NCI-H460 (cell line): ENCODE data around the gene UTP3. TPM values are rescaled to one million over a fixed set of nuclear protein-coding genes. Genes with fewer than 3 reads are reported as not detected.
"Not testable (repeated sequence)": the region's sequence is repeated elsewhere in the genome, so short reads cannot be mapped to it uniquely, and the experiment has no call there.

Source experiments
- DNase-seq: peaks from one replicate; pipeline ENCODE4 v3.0.0-alpha.2; 2016; ENCODE audit warnings: low read depth; ENCODE audit errors: extremely low read depth
- total RNA-seq: library from RNA; depleted of rRNA; stranded (reverse); fragments of >200 nt; shearing (Covaris generic); gene quantifications from 2 replicates; pipeline ENCODE4 v1.2.3, GENCODE V29; 2014

UTP3 gene
- total RNA-seq, 1 experiment from 2014 or later: 14.8 TPM

DNA sequence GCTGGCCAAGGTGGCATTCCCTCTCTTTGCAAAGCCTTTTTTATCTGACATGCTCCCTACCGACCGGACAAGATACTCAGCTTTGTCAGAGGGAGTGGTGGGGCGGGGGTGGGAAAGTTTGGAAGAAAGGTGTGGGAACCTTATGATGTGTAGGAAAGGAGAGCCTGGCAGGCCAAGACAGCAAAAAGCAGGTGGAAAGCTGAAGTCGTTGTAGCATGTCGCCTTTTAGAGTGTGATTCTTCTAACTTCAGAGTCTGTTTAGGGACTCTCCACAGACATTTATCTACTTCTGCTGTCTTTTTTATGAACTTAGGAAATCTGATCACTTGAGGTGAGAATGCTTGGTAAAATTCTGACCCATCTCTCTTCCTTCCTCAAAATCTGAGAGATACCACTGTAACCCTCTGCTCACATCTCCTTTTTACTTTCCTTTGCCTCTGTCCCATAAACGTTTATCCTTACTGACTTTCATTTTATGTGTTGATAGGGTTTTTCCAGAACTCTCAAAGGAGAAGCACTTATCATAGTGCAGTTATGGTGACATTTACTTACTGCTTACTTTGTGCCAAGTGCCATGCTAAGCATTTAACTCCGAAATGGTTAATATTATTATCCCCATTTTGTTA is 25.2 kb downstream of the UTP3 start:
- no peak for DNase-seq

DNA sequence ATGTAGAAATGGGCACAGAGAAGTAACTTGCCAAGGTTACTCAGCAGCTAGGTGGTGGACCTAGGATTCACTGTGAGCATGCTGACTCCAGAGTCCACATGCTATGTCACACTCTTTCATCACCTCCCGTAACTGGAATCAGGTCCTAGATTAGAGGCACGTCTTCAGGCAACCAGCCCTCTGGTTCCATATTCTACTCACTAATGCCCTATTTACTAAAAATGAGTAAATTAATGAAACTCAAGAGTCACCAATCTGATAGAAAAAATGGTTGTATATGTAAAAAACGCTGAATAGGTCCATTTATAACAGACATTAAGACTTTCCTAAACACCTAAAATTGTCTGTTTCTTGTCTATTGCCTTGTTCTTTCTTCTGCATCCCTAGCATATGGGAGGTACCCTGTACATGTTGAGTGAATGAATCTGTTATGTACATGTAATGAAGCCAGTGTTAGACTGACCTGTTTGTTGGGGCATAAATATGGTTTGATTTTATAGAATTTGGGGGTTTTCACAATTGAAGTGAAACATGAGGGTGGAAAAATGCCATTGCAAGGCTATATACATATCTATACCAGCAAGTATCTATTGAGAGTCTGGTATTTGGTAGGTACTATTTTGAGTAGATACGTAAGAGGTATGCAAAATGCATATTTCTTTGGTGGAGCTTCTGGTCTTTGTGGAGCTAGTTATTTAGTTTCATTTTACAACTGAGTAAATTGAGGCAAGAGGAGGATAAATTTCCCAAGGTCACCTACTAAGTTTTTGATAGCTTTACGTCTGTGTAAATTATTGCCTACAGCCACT is 26.0 kb downstream of the UTP3 start:
- DNase-seq: no peak

DNA sequence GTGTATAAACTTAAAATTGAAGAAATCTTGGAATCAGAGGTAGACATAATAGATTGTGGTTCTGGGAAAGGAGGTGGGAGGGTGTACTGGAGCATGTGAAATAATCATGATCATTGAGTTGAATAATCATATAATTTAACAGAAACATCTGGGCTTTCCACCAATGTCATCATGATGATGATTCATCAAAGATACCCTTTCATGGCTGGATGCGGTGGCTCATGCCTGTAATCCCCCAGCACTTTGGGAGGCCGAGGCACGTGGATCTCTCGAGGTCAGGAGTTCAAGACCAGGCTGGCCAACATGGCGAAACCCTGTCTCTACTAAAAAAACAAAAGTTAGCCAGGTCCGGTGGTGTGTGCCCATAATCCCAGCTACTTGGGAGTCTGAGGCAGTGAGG is 26.8 kb downstream of the UTP3 start:
- DNase-seq: no peak

DNA sequence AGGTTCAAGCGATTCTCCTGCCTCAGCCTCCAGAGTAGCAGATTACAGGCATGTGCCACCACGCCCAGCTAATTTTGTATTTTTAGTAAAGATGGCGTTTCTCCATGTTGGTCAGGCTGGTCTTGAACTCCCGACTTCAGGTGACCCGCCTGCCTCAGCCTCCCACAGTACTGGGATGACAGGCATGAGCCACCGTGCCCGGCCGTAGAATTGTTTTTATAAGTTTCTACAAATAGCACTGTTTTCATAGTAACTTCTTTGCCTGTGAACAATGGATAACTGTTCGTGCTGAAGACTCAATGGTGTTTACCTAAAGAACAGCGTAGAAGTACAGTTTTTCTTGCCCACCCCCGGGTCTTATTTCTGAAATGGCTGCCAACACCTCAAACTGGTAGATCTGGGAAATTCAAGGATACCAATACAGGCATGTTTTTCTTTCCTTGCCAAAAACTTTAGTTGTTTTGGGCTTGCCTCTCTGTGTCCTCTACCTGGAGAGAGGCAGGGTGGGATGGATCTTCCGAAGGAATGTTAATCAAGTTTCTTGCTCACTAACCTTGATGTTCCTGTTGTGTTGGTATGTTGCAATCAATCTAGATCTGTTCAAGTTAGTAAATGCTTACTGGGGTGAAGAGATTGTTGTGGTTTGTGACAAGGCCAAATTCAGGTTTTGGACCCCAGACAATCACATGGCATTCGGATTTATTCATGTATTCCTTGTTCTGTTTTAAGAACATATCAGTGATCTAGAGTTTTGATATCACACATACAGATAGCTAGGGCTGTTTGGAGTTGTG is 30.7 kb downstream of the UTP3 start:
- no peak for DNase-seq

DNA sequence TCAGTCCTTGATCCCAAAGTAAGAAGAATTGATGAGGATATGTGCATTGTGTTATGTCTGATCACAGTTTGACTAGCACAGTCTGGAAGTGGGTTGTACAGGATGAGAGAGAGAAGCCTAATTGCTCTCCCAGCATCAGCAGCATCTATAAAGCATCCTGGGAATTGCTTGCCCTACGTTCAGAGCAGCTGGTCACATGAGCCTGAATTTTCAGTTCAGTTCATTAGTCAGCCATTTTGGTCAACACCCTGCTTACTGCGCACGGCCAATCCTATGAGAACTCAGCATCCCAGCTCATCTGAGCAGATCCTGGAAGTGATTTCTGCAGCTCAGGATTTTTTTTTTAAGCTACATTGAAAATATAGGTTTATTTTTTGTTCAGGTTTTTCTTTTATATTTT is 33.4 kb downstream of the UTP3 start, which contains the start of gene RUFY3:
Gene RUFY3 (plus strand): TSS at position 218 of the 400 bp plus-strand sequence. CDS start 610 bp downstream, outside the sequence.
- DNase-seq: no peak

DNA sequence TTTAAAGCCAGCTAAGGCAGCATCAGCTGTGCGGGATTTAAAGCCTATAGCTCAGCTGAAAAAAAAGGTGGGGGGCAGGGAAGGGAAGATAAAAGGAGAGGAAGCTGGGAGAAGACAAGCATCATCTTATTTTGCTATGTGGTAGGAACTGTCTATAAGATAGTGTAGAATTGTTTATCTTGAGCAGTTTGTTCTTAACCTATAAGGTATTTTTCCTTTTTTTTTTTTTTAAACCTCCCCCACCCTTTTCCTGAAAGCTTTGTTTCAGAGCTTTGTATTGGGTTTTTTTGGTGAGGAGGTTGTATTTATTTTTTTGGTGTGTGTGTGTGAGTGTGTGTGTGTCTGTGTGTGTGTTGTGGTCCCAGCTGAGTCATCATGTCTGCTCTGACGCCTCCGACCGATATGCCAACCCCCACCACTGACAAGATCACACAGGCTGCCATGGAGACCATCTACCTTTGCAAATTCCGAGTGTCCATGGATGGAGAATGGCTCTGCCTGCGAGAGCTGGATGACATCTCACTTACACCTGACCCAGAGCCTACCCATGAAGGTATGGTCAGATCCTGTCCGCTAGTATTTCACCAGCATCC is 34.0 kb downstream of the UTP3 start:
- DNase-seq: no peak

DNA sequence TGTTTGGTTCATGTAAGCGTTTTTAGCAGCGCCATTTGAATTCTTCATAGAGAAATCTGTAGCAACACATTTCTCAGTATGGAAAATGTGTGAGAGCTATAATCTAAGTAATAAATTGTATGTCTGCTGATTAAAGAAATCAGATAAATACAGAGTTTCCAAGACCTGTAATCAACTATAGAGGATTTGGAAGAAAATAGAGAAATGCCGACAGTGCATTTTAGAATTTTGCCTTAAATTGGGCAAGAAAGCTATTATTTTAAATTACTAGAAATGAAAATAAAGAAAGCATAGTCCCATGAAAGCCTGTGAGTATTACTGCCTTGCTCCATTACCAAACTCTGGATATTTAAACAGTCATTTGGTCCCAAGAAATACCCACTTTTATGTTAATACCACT is 36.1 kb downstream of the UTP3 start:
- no peak for DNase-seq

DNA sequence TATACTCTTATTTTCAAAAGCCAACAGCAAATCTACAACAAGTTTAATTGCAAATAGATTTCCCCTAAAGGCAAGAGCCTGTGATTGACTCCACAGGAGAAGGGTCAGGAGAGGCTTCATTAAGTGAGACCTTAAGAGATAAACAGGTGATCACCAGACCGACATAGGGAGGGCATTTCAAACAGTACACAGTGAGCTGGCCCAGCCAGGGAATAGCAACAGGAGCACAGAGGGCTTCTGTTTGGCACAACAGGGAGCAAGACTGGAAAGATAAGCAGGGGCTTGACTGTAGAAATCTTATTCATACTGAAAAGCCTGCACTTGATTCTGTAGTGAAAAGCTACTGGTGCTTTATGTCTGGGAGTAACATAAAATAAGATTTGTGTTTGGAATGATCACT is 37.3 kb downstream of the UTP3 start:
- DNase-seq: no peak

DNA sequence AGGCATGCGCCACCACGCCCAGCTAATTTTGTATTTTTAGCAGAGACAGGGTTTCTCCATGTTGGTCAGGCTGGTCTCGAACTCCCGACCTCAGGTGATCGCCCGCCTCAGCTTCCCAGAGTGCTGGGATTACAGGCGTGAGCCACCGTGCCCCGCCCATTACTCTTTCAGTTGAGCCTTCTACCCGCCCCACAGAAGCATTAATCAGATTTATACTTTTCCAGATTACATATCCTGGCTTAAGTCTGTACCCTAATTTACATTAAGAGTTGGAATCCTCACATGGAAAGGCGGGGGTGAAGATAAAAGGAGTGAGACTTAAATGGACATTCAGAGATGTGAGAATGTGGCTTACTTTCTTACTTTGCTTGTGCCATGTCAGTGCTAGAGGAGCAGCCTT is 38.2 kb downstream of the UTP3 start:
- not testable (repeated sequence) for DNase-seq

DNA sequence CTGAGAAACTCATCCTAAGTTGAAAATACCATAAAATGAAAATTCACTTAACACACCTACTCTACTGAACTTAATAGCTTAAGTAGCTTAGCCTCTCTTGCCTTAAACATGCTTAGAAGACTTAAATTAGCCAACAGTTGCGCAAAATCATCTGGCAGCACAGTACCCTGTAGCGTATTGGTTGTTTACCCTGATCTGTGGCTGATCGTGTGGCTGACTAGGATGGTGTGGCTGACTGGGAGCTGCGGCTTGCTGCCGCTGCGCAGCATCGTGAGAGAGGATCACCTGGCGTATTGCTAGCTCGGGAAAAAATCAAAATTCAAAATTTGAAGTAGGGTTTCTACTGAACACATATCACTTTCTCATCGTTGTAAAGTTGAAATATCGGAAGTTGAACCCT is 39.8 kb downstream of the UTP3 start:
- no peak for DNase-seq

DNA sequence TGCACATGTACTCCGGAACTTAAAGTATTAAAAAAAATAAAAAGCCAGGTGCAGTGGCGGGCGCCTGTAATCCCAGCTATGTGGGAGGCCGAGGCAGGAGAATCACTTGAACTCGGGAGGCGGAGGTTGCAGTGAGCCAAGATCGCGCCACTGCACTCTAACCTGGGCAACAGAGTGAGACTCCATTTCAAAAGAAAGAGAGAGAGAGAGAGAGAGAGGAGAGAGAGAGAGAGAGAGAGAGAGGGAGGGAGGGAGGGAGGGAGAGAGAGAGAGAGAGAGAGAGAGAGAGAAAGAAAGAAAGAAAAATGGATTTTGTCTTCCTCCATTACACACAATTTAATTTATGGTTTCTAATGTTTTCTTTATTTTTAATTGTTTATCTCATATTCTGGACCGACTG is 44.5 kb downstream of the UTP3 start:
- not testable (repeated sequence) for DNase-seq

DNA sequence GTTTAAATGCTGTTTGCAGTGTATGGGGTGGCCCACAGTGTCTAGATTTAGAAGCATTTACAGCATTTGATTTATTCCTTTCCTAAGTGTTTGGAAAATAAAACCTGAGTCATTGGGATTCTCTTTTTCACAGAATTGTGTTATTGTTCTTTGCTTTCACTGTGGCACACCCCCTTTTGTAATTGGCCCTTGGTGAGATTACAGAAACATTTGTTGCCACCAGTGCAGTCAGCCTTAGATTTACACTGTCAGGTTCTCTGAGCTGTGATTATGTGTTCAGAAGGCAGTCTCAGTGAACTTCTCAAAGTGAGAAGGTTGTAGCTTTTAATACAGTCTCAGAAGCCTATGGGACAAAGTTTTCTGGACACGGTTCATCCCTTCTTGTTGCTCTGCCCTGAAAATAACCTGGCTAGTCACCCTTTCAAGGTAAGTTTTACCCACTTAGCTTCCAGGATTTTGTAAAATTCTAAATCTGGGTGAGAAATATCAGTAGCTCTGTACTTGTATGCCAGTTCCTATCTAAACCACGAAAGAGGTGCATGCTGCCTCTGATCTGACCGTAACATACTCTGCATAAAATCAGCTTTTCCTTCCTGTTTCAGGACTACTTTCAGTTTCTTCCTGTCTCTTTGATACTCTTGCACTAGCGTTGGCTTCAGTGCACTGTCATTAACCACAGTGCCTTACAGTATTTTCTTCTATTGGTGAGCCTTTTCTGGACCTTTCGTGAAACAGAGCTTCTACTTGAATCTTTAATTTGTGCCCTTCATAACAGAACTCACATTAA is 46.0 kb downstream of the UTP3 start:
- no peak for DNase-seq

DNA sequence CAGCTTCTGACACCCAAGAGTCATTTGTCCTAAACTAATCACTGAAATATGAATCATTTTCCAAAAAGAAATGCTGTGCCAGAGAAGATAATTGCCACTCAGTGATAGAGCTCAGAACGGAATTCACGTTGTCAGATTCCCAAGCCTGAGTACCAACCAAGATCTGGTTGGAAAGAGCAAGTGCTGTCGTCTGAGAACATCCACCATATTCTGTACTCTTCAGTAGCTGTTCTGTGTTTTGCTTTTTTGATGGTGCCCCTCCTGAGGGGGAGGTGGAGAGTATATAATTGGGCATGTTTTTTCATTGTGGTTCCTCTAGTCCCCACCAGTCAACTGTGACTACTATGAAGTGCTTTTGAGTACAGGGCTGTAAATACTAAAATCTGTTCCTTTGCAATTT is 46.6 kb downstream of the UTP3 start:
- no peak for DNase-seq

DNA sequence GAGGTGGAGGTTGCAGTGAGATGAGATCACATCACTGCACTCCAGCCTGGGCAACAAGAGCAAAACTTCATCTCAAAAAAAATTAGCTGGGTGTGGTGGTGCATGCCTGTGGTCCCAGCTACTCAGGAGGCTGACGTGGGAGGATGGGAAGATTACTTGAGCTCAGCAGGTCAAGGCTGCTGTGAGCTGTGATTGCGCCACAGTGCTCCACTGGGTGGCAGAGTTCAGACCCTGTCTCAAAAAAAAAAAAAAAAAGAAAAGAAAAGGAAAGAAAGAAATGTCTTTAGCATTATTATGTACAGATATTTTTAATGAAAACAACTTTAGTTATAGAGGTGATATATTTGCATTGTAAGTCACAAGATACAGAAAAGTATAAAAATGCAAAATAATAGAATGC is 47.6 kb downstream of the UTP3 start:
- DNase-seq: not testable (repeated sequence)

DNA sequence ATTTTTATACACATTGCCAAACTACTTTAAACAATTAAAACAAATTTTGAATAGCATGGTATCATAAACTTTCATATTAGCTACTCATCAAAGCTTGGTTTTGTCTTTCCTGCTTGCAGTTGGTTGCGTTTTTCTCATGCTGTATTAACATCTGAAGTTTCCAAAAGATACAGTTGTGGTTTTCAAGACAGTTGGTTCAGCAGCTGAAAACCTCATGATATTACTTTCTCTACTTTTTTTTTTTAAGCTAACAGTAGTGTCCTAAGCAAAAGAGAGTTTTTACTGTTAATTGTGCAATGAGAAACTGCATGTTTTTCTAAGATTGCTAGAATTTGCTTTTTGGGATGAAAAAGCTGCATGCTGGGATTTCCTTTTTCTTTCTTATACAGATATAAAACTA is 48.7 kb downstream of the UTP3 start:
- DNase-seq: no peak

DNA sequence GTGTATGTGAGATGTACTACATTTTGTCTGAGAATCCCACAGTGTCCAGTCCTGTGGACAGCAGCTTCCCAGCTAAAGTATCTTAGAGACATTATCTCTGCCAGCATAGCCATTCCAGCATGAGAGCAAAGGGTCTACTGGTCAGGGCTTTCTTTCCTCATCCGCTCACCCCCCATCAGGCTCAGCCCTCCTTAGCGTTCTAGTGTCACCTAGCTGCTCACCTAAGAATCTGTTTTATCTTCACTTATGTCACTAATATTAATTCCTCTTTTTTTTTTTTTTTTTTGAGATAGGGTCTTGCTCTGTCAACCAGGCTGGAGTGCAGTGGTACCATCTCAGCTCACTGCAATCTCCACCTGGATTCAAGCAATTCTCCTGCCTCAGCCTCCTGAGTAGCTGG is 49.1 kb downstream of the UTP3 start:
- DNase-seq: no peak

DNA sequence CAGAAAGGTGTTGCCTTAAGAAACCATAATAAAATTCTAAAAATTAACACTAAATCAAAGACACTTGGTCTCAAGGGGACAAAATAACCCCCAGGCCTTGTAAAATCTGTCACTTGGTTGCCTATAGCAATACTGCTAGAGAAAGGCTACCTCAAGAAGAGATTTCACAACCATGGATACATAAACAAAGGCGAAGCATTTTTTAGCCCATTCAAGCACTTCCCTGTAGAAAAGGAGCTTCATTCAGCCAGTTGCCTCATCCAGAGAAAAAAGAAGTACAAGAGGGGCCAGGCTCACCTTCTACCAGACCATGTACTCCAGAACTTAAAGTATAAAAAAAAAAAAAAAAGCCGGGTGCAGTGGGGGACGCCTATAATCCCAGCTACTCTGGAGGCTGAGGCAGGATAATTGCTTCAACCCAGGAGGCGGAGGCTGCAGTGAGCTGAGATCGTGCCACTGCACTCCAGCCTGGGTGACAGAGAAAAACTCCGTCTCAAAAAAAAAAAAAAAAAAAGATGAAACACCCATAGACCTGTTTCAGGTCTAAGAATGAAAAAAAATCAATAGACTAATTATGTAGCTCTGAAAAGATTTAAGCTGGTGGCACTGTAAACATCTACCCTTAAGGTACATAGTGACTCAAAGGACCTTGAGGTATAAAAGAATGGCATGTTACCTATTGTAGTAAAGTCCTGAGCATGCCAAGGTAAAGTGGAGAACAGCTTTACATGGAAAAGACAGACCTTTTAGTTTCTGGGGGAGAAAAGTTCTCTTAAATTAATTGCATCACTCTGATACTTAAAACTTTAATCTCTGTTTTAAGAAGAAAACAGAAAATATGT is 51.4 kb downstream of the UTP3 start:
- no peak for DNase-seq
